ENCODE measurements around the gene PIAS4.

DNA sequence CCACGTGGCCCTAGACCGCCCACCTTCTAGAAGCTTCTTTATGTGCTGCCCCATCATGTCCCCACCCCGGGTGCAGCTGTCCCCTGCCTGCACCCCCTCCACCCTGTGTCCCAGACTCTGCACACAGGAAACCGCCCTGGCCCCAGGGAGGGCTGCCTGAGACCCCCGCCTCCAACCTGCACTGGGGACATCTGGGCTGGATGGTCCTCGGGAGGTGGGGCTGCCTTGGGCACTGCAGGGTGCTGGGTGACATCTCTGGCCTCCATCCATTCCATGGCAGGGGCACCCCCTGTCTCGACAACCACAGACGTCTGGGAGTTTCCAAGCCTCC lies 77.0 kb downstream of the PIAS4 start:
- no peak for TF ChIP-seq STAG1 (CRISPR knock-in tag; IDR thresholded peaks at IDR 0.05)
- TF ChIP-seq, protein P1, sequence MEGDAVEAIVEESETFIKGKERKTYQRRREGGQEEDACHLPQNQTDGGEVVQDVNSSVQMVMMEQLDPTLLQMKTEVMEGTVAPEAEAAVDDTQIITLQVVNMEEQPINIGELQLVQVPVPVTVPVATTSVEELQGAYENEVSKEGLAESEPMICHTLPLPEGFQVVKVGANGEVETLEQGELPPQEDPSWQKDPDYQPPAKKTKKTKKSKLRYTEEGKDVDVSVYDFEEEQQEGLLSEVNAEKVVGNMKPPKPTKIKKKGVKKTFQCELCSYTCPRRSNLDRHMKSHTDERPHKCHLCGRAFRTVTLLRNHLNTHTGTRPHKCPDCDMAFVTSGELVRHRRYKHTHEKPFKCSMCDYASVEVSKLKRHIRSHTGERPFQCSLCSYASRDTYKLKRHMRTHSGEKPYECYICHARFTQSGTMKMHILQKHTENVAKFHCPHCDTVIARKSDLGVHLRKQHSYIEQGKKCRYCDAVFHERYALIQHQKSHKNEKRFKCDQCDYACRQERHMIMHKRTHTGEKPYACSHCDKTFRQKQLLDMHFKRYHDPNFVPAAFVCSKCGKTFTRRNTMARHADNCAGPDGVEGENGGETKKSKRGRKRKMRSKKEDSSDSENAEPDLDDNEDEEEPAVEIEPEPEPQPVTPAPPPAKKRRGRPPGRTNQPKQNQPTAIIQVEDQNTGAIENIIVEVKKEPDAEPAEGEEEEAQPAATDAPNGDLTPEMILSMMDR (CRISPR knock-in tag; IDR thresholded peaks at IDR 0.05): no peak
- no peak for TF ChIP-seq POLR2A (IDR thresholded peaks at IDR 0.05; ENCODE audit: insufficient read depth in 1 of 2, low read depth in 2 of 2, low read length in 2 of 2)
- TF ChIP-seq ZNF75D (CRISPR knock-in tag; IDR thresholded peaks at IDR 0.05; ENCODE audit: borderline replicate concordance): no peak
- no peak for TF ChIP-seq MAFF (IDR thresholded peaks at IDR 0.05; ENCODE audit: low read depth, low read length)
- no peak for TF ChIP-seq IKZF4 (CRISPR knock-in tag; IDR thresholded peaks at IDR 0.05; ENCODE audit: borderline replicate concordance, low read depth, not compliant biosample characterization)
- TF ChIP-seq CHD4 (IDR thresholded peaks at IDR 0.05; ENCODE audit: borderline replicate concordance, low read length): no peak
- TF ChIP-seq ZFX (CRISPR knock-in tag; IDR thresholded peaks at IDR 0.05; ENCODE audit: low read depth): no peak
- TF ChIP-seq HDAC1 (CRISPR knock-in tag; IDR thresholded peaks at IDR 0.05): no peak
- TF ChIP-seq POLR2AphosphoS5 (IDR thresholded peaks at IDR 0.05; ENCODE audit: low read depth, low read length): no peak
- no peak for TF ChIP-seq PAF1 (CRISPR knock-in tag; IDR thresholded peaks at IDR 0.05)
- no peak for TF ChIP-seq RAD51 (IDR thresholded peaks at IDR 0.05; ENCODE audit: borderline replicate concordance)
- TF ChIP-seq NFYC (CRISPR knock-in tag; IDR thresholded peaks at IDR 0.05): no peak
- no peak for TF ChIP-seq TAF1 (CRISPR knock-in tag; IDR thresholded peaks at IDR 0.05)

All from HepG2 (cell line).